ENCODE results near the gene QSOX1. TPM values are rescaled to one million over a fixed set of nuclear protein-coding genes. Genes with fewer than 3 reads are reported as not detected.

The QSOX1 gene
- total RNA-seq, 1 donor from 2014 or later = 56.2 TPM

DNA sequence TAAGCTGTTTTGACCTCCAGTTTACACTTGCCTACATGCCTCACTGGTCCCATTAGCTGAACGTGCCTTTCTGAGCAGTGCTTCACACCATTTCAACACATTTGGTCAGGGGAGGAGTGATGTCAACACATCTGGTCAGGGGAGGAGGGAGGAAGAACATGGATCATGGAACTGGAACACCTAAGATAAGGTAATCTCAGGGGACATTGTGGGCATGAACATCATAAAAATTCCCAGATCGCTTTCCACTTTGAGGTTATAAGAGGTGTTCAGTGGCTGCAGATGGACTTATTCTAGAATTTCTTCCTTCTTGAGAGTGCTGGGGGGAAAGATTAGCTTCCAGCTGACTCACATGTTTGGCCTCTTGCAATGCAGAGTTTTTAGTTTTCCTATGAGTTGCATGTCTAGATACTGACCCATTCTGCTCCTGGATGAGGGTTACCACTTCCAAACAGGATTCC is 2.0 kb downstream of the QSOX1 start:
- H3K4me1 Mint-ChIP-seq = peaks cover 34% of the 10 kb centered on the region
- intact Hi-C loops (cut with micrococcal nuclease) = loop anchor here (10.0 kb wide), 1 partner anchor 792 kb away; the partner anchor contains the start of gene AXDND1
- no peaks in the 10 kb centered on the region for H3K9me3 Mint-ChIP-seq
- H3K27ac Mint-ChIP-seq = no peak overlapping the region
- no peaks in the 10 kb centered on the region for H3K27me3 Mint-ChIP-seq
- peak overlapping the region; percentile 95 for H3K4me3 Mint-ChIP-seq
- peaks cover 3% of the 10 kb centered on the region for H3K36me3 Mint-ChIP-seq (ENCODE audit: low read depth)
- DNase-seq = no peak

DNA sequence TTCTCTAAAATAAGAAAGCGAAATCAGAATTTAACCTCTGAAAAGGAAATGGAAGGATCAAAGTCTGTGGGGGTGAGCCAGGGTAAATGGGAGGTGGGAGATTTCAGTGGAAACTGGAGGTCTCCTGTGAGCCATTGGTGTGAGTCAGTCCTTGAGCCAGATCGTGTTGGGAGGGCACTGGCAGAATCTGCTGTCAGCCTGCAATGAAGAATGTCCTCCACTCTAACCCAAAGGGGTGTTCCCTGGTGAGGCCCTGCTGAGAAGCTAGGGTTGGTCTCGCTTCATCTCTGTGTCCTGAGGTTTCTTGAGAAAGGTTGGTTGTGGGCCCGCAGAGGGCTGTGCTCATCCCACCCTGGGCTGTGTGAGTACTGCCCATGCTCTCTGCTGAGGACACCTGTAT is 2.4 kb downstream of the QSOX1 start:
- Mint-ChIP-seq H3K36me3 (ENCODE audit: low read depth) (peaks cover 3% of the 10 kb centered on the region), H3K4me1 (peaks cover 34% of the 10 kb centered on the region), H3K9me3 (no peaks in the 10 kb centered on the region), H3K4me3 (no peak overlapping the region), H3K27ac (no peak overlapping the region), H3K27me3 (no peaks in the 10 kb centered on the region)
- no peak for DNase-seq
- intact Hi-C loops (cut with micrococcal nuclease) = loop anchor here (10.0 kb wide), 1 partner anchor 792 kb away; the partner anchor contains the start of gene AXDND1

DNA sequence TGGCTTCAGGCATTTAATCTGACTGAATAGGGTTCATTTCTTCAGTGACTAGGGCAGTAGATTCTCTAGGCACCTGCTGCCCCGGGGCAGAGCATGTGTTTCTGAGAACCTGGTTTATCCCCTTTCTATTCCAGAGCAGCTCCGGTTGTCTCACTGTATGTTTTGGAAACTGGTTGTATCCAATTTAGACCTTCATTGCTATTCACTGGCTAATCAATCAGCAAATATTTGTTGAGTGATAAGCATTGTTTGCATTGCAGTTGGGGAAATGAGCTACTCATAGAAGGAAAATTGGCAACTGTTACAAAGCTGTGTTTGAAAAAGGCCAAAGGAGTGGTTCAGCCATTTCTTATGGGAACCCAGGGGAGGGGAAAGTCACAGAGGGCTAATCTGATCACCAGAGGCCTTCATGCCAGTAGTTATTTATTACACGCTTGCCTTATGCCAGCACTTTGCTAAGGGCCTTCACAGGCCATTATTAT is 2.9 kb downstream of the QSOX1 start:
- no peaks in the 10 kb centered on the region for H3K27me3 Mint-ChIP-seq
- DNase-seq = no peak

DNA sequence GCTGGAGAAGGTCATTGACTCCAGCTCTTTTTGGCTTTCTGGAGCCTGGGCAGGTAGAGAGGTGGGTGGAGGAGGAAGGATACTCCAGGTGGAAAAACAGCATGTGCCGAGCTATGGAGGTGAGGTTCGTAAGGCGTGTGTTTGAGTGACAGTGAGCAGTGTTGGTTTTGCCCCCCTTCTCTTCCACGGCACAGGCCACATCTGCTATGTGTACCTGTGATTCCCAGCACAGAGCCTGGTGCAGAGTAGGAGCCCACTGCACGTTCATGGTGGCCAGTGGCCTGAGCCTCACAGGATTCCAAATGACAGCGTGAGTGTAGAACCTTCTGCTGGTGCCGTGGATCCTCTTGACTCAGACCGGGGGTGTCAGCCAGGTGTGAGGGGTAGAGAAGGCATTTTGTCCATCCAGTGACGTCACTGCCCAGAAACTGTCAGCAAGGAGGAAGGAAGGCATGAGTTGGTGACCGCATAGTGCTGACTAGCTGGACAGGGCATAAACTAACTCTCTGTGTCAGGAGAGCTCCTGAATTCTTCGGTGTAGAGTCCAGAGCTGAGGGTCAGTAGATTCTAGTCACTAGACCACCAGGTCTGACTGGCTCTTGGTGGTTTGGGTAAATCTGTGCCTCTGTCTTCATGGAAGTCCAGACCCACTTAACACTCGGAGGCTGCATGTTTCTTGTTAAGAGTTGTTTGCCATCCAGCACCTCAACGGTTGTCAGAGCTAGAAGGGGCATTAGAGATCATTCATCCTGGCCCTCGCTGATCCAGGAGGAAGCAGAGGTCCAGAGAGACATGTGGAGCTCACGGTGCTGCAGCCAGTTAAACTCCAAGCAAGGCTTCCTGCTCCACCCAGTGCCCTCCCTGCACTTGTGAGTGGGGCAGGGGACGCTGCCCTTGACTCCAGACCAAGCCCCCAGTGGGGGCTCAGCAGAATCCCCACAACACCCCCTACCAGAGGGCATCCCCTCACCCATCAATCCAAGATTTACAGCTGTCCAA is 3.8 kb downstream of the QSOX1 start:
- no peak for DNase-seq
- peaks cover 30% of the 10 kb centered on the region for H3K4me1 Mint-ChIP-seq
- no peak overlapping the region for H3K4me3 Mint-ChIP-seq
- H3K36me3 Mint-ChIP-seq (ENCODE audit: low read depth) = peaks cover 3% of the 10 kb centered on the region
- H3K9me3 Mint-ChIP-seq = no peaks in the 10 kb centered on the region
- no peaks in the 10 kb centered on the region for H3K27me3 Mint-ChIP-seq
- intact Hi-C loops (cut with micrococcal nuclease) = loop anchor here (10.0 kb wide), 1 partner anchor 794 kb away; the partner anchor contains the start of gene AXDND1
- no peak overlapping the region for H3K27ac Mint-ChIP-seq

More for the DNA sequence above, 2.9 kb downstream of the QSOX1 start:
- H3K27ac Mint-ChIP-seq = no peak overlapping the region
- H3K36me3 Mint-ChIP-seq (ENCODE audit: low read depth) = peaks cover 3% of the 10 kb centered on the region
- H3K4me1 Mint-ChIP-seq = peaks cover 34% of the 10 kb centered on the region
- no peaks in the 10 kb centered on the region for H3K9me3 Mint-ChIP-seq
- intact Hi-C loops (cut with micrococcal nuclease) = loop anchor here (10.0 kb wide), 1 partner anchor 793 kb away; the partner anchor contains the start of gene AXDND1
- no peak overlapping the region for H3K4me3 Mint-ChIP-seq

DNA sequence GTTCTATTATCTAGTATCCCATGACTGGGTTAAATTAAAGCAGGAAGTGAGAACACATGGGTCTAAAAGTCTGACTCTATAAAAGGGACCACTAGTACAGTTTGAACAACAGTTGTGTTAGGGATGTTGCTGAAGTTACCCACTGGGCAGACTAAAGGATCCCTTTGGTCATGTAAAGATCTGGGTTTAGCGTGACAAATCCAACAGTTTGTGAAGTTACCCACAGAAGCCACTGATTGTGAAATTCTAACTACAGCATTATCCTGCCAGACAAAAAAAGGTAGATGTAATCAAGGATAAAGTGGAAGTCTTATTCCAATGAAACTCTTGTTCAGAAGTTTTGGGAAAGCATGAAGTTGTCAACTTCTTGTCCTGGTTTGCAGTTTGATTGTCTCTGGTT is 5.7 kb downstream of the QSOX1 start:
- peaks cover 27% of the 10 kb centered on the region for H3K4me1 Mint-ChIP-seq
- intact Hi-C loops (cut with micrococcal nuclease) = no loop called here
- DNase-seq = no peak
- no peak overlapping the region for H3K4me3 Mint-ChIP-seq
- H3K36me3 Mint-ChIP-seq (ENCODE audit: low read depth) = peaks cover 3% of the 10 kb centered on the region
- no peak overlapping the region for H3K27ac Mint-ChIP-seq
- no peaks in the 10 kb centered on the region for H3K9me3 Mint-ChIP-seq
- H3K27me3 Mint-ChIP-seq = no peaks in the 10 kb centered on the region

DNA sequence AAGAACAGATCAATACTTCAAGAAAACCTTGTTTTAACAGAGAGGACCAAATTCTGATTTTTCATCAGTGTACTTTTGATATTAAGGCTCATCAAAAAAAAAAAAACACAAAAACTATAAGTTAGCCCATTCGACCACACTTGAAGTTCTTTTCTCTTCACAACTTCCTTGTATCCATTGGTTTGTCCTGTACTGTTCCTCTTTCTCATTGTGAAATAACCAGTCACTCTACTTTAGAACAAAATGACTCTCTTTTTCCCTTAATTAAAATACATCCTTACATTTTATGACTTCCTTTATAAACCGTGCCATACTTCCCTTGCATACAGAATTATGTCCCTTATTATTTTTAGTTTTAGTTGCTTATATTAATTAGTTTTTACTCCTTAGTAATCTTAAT is 8.4 kb downstream of the QSOX1 start:
- DNase-seq = no peak
- intact Hi-C loops (cut with micrococcal nuclease) = no loop called here
- Mint-ChIP-seq H3K27ac (no peak overlapping the region), H3K27me3 (no peaks in the 10 kb centered on the region), H3K36me3 (ENCODE audit: low read depth) (peaks cover under 1% of the 10 kb centered on the region), H3K4me1 (peaks cover 9% of the 10 kb centered on the region), H3K9me3 (no peaks in the 10 kb centered on the region), H3K4me3 (no peak overlapping the region)

DNA sequence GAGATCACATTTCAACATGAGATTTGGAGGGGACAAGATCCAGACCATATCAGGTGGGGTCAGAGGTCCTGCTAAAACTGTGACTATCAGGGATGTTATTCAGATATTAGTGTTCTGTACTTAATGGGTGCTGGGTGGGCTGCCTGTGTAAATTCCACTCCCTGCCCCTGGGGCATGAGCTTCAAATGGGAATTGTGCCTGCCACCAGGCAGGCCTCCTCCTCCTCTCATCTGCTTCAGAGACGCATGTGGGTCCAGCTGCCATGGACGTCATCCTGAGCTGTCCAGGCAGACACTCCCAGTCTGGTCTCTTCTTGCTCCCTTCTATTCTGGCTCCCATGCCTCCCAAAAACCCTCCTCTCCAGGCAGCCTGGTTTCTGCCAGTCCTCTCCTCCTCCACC is 10.4 kb downstream of the QSOX1 start:
- no peak overlapping the region for H3K27ac Mint-ChIP-seq
- intact Hi-C loops (cut with micrococcal nuclease) = no loop called here
- peaks cover 7% of the 10 kb centered on the region for H3K4me1 Mint-ChIP-seq
- H3K9me3 Mint-ChIP-seq = no peaks in the 10 kb centered on the region
- no peaks in the 10 kb centered on the region for H3K27me3 Mint-ChIP-seq
- H3K4me3 Mint-ChIP-seq = no peak overlapping the region
- no peak for DNase-seq
- no peaks in the 10 kb centered on the region for H3K36me3 Mint-ChIP-seq (ENCODE audit: low read depth)

DNA sequence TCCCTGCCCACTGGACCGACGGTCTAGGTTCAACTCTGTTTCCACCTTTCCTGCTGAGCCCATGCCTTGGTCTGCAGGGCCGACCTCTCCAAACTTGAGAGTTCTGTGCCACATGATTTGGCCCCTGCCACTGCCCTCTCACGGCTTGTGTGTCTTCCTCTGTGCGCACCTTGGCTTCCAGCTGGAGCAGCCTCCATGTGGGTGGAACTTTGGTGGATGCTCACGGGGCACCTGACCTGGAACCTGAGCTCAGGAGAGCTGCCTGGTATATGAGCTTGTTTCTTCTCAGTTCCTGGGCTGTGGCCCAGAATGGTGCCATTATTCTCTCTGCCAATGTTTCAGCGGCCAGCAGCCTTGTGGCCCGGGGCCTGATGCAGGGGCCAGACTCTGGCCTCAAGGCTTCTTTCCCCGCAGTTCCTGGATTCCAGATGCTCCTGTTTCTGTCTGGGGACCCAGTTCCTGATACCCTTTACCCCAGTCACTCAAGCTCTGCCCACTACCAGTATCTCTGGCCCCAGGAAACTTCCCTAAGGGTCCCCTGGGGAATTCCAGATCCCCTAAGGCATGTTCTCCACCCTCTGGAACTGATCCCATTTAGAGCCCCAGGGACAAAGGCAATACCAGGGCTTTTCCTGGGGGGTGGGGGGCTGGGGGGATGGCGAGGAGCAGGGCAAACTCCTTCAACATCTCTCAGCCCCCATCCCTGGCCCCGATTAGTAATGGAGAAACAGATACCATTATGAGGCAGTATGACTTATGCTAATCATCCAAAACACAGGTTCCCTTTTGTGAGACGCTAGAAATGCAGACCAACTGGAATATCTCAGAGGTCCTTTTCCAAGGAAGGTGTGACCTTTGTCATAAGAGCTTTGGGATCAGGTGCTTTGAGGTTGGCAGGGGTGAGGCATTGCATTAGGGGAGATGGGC is 11.1 kb downstream of the QSOX1 start:
- Mint-ChIP-seq H3K36me3 (ENCODE audit: low read depth) (no peaks in the 10 kb centered on the region), H3K4me1 (peaks cover 7% of the 10 kb centered on the region), H3K27me3 (no peaks in the 10 kb centered on the region), H3K27ac (no peak overlapping the region), H3K9me3 (no peaks in the 10 kb centered on the region), H3K4me3 (no peak overlapping the region)
- intact Hi-C loops (cut with micrococcal nuclease) = no loop called here
- DNase-seq = no peak

DNA sequence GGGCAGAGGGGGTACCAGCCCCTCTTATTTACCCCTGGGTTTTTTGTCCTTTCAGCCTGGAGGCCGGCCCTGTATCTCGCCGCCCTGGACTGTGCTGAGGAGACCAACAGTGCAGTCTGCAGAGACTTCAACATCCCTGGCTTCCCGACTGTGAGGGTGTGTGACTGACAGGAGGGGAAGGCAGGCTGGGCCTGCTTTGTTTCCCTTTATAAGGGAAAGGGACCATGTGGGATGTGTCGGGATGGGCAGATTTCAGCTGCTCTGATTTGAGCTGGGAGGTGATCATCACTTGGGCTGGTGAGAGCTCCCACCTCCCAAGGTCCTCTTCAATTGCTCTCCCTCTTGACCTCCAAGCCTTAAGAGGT is 11.7 kb downstream of the QSOX1 start:
- intact Hi-C loops (cut with micrococcal nuclease) = no loop called here
- no peaks in the 10 kb centered on the region for H3K27me3 Mint-ChIP-seq

DNA sequence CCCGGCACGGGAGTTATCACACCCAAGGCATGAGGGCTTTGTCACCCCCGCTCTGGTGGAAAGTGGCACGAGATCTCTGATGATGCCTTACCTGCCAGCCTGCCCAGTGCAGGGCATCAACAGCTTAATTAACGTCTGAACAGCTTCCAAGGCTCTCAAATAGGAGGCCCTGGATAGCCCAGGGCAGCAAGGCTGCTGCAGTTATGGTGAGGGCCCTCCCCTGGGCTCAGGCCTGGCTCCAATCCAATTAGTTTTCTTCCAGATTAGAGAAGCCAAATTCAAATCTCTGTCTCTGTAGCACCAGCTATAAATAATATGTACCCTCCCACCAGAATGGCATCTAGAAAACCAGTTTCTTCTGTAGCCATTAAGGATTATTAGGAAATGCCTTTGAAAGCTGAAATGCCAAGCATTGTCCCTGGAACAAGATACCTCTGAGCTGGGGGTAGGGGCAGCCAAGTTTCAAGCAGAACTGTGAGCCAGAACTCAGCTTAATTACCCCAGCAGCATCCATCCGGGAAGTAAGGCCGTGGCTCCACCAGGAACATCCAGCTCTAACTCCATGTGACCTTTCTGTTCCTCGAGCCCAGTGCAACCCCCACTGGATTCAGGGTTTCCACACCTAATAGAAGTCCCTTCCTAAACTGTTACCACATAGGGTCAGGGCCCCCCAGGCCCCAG is 12.5 kb downstream of the QSOX1 start:
- Mint-ChIP-seq H3K27ac (no peak overlapping the region), H3K36me3 (ENCODE audit: low read depth) (no peaks in the 10 kb centered on the region), H3K4me1 (peaks cover 7% of the 10 kb centered on the region), H3K9me3 (no peaks in the 10 kb centered on the region), H3K4me3 (no peak overlapping the region), H3K27me3 (no peaks in the 10 kb centered on the region)
- DNase-seq = no peak
- intact Hi-C loops (cut with micrococcal nuclease) = no loop called here

More for the DNA sequence above, 11.7 kb downstream of the QSOX1 start:
- Mint-ChIP-seq H3K4me1 (peaks cover 7% of the 10 kb centered on the region), H3K4me3 (no peak overlapping the region), H3K9me3 (no peaks in the 10 kb centered on the region), H3K36me3 (ENCODE audit: low read depth) (no peaks in the 10 kb centered on the region), H3K27ac (no peak overlapping the region)
- DNase-seq = no peak

DNA sequence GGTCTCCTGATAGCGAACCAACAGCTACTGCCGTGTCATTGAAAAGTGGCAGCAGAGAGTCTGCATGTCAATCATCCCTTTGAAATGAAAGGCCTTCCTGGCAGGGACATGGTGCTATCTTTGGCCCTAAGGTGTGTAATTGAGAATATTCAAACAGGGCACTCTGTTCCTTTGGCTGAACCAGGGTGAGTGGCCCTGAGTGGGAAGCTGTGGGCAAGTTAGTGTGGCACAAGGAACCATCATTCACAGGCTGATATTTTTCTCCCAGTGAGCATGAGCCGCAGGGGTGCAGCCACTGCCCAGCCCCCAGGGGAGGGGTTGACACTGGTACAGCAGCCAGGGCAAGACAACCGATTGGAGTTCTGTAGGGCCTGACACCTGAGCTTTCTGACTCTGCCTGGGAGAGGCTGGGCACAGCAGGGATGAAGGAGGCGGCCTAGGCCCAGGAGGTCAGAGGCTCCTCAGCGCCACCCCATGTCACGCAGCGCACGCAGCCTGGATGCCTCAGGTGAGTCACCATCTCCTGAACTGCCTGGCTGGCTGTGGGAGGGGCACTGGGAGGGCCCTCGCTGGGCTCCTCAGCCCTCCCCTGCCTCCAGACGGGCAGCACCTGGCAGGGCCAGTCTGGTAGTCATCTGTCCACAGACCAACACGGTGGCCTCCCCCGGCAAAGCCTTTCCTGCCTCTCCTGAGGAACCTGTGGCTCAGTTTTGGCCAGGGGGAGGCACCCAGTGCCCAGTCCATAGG is 13.2 kb downstream of the QSOX1 start:
- intact Hi-C loops (cut with micrococcal nuclease) = no loop called here
- Mint-ChIP-seq H3K27me3 (no peaks in the 10 kb centered on the region), H3K9me3 (no peaks in the 10 kb centered on the region), H3K27ac (no peak overlapping the region), H3K4me3 (no peak overlapping the region), H3K4me1 (peaks cover 7% of the 10 kb centered on the region), H3K36me3 (ENCODE audit: low read depth) (no peaks in the 10 kb centered on the region)
- no peak for DNase-seq

DNA sequence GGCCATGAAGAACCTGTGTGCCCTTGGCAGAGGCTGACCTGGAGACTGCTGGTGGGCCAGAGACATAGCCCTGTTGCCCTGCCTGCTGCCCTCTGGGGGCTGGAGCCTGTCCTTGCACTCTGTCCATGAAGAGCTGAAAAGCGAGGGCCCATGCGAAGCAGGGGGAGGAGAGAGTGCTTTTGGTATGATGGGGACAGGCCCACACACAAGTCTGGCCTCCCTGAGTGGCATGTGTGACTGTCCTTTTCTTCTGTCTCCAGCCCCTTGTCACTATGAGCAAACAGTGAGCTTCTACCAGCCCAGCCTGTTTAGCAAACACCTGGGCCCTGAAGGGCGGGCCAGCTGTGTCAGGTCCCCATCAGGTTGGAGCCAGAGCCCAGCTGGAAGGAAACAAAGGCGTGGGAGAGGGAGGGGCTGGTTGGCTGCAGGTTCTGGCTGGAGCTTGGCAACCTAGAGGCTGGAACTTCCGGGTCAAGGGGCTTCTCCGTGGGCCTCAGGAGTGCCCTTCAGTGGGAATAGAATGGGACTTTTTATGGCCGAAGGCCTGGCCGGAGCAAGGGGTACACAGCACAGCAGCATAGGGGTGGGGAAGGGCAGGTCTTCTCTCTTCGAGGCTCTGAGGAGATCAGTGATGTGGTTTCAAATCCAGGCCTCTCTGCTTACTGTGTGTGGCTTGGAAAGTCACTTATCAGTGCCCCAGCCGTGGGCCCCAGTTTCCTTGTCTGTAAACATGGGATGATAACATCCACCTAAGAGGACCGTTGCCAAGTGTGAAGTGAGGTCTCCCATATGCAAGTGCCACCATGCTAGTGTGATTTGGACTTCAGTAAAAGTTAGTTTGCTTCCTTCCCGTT is 14.3 kb downstream of the QSOX1 start:
- Mint-ChIP-seq H3K27ac (no peak overlapping the region), H3K27me3 (no peaks in the 10 kb centered on the region), H3K9me3 (no peaks in the 10 kb centered on the region), H3K4me1 (peaks cover 3% of the 10 kb centered on the region), H3K36me3 (ENCODE audit: low read depth) (no peaks in the 10 kb centered on the region), H3K4me3 (no peak overlapping the region)
- DNase-seq = peak; percentile 78
- intact Hi-C loops (cut with micrococcal nuclease) = no loop called here

Data from activated CD4-positive, alpha-beta T cell treated with anti-CD3 and anti-CD28 coated beads, Interleukin-2, amount 10 ng/mL, durations not matched to agents 24 days and 14 days (primary cell).